GM23338 (cell line): ENCODE data around the gene THUMPD3. TPM values are rescaled to one million over a fixed set of nuclear protein-coding genes. Genes with fewer than 3 reads are reported as not detected.

Experiments
- ATAC-seq: fragments of 200-7000 bp; cut with Tn5 transposase; 3 replicates; pipeline ENCODE4 v1.9.1; 2020
- DNase-seq: peaks from one replicate; pipeline ENCODE4 v3.0.0-alpha.2; 2015; ENCODE audit warnings: low spot score
- H2AFZ ChIP-seq: fragments of 200-600 bp; sonication (generic); 2 replicates; pipeline ENCODE4 v1.8.0; 2016; ENCODE audit warnings: antibody characterized with exemption, mild to moderate bottlenecking, moderate library complexity
- H3F3A ChIP-seq: fragments of 200-600 bp; sonication (generic); replicated peaks from 2 replicates; pipeline ENCODE4 v1.8.0; 2017; ENCODE audit warnings: antibody characterized with exemption, mixed run types, low read depth
- H3K27ac ChIP-seq: fragments of 200-600 bp; sonication (generic); 2 replicates; pipeline ENCODE4 v1.6.1; 2016; ENCODE audit warnings: low read depth
- H3K27me3 ChIP-seq: fragments of 200-600 bp; sonication (generic); 2 replicates; pipeline ENCODE4 v1.8.0; 2016; ENCODE audit warnings: mild to moderate bottlenecking, mixed run types, moderate library complexity; ENCODE audit not compliant: insufficient read depth
- H3K36me3 ChIP-seq: fragments of 200-600 bp; sonication (generic); 2 replicates; pipeline ENCODE4 v1.8.0; 2016; ENCODE audit warnings: mild to moderate bottlenecking; ENCODE audit not compliant: insufficient read depth
- H3K4me1 ChIP-seq: fragments of 200-600 bp; sonication (generic); 2 replicates; pipeline ENCODE4 v1.8.0; 2016; ENCODE audit warnings: mild to moderate bottlenecking, moderate library complexity; ENCODE audit not compliant: insufficient read depth
- H3K4me2 ChIP-seq: fragments of 200-600 bp; sonication (generic); 2 replicates; pipeline ENCODE4 v1.7.1; 2017; ENCODE audit warnings: mixed run types
- H3K4me3 ChIP-seq: fragments of 200-600 bp; sonication (generic); 2 replicates; pipeline ENCODE4 v1.6.1; 2016; ENCODE audit warnings: mixed run types
- H3K79me2 ChIP-seq: fragments of 200-600 bp; sonication (generic); replicated peaks from 2 replicates; pipeline ENCODE4 v1.8.0; 2017; ENCODE audit warnings: mild to moderate bottlenecking; ENCODE audit not compliant: insufficient read depth
- H3K9me2 ChIP-seq: fragments of 200-600 bp; sonication (generic); 2 replicates; pipeline ENCODE4 v1.8.0; 2017; ENCODE audit not compliant: insufficient read depth
- H4K20me1 ChIP-seq: fragments of 200-600 bp; sonication (generic); replicated peaks from 2 replicates; pipeline ENCODE4 v1.8.0; 2017; ENCODE audit warnings: mild to moderate bottlenecking; ENCODE audit not compliant: insufficient read depth
- H3K27ac Mint-ChIP-seq: 2 replicates; pipeline ENCODE4 v1.8.0; 2020; ENCODE audit warnings: inconsistent platforms, mild to moderate bottlenecking, moderate library complexity, mixed read lengths
- H3K27me3 Mint-ChIP-seq: 3 replicates; pipeline ENCODE4 v1.8.0; 2022; ENCODE audit warnings: low read depth, mild to moderate bottlenecking, moderate library complexity, mixed read lengths, inconsistent platforms; ENCODE audit not compliant: insufficient read depth, poor library complexity
- H3K36me3 Mint-ChIP-seq: 3 replicates; pipeline ENCODE4 v1.8.0; 2021; ENCODE audit warnings: low read depth, mild to moderate bottlenecking, inconsistent platforms, moderate library complexity, mixed read lengths
- H3K4me1 Mint-ChIP-seq: 3 replicates; pipeline ENCODE4 v1.8.0; 2020; ENCODE audit warnings: mild to moderate bottlenecking, inconsistent platforms, mixed read lengths
- H3K4me3 Mint-ChIP-seq: 3 replicates; pipeline ENCODE4 v1.8.0; 2021; ENCODE audit warnings: moderate library complexity, mild to moderate bottlenecking, inconsistent platforms, mixed read lengths
- H3K9me3 Mint-ChIP-seq: 3 replicates; pipeline ENCODE4 v1.8.0; 2020; ENCODE audit warnings: moderate library complexity, mild to moderate bottlenecking, inconsistent platforms, mixed read lengths
- CREB1 ChIP-seq: fragments of 250-450 bp; sonication (Bioruptor Pico); IDR thresholded peaks from 2 replicates; pipeline ENCODE4 v1.5.0; 2020; ENCODE audit warnings: low read depth, mild to moderate bottlenecking, moderate library complexity
- EZH2 ChIP-seq: fragments of 200-600 bp; sonication (generic); IDR thresholded peaks from one replicate; pipeline ENCODE4 v1.8.0; 2017; ENCODE audit warnings: antibody characterized with exemption, mild to moderate bottlenecking, low read depth; ENCODE audit not compliant: unreplicated experiment
- EZH2phosphoT487 ChIP-seq: fragments of 200-600 bp; sonication (generic); IDR thresholded peaks from one replicate; pipeline ENCODE4 v1.8.1; 2018; ENCODE audit warnings: antibody characterized with exemption; ENCODE audit not compliant: unreplicated experiment
- JUNB ChIP-seq: IDR thresholded peaks from one replicate; pipeline ENCODE4 v1.6.1; 2016; ENCODE audit warnings: antibody characterized with exemption; ENCODE audit not compliant: unreplicated experiment
- NANOG ChIP-seq: IDR thresholded peaks from 2 replicates; pipeline ENCODE4 v1.6.1; 2016; ENCODE audit warnings: antibody characterized with exemption, borderline replicate concordance
- POLR2AphosphoS5 ChIP-seq: IDR thresholded peaks from 2 replicates; pipeline ENCODE4 v1.6.1; 2016; ENCODE audit warnings: antibody characterized with exemption, low read depth
- STAT1 ChIP-seq: IDR thresholded peaks from one replicate; pipeline ENCODE4 v1.6.1; 2016; ENCODE audit warnings: antibody characterized with exemption; ENCODE audit not compliant: unreplicated experiment
- ZNF114 ChIP-seq: fragments of 250-450 bp; sonication (Bioruptor Pico); IDR thresholded peaks from 2 replicates; pipeline ENCODE4 v1.5.0; 2020; ENCODE audit warnings: mild to moderate bottlenecking, moderate library complexity
- ZNF331 ChIP-seq: fragments of 250-450 bp; sonication (Bioruptor Pico); IDR thresholded peaks from 2 replicates; pipeline ENCODE4 v1.5.0; 2020; ENCODE audit warnings: low read depth, mild to moderate bottlenecking, moderate library complexity
- polyA plus RNA-seq: library from polyadenylated mRNA; unstranded; fragments of >200 nt; fragmentation: Nextera tagmentation; extraction: Ambion mirVana; gene quantifications from 2 replicates; pipeline ENCODE4 v1.2.1, GENCODE V29; 2016
- total RNA-seq: library from RNA; depleted of rRNA; stranded (reverse); fragments of >200 nt; shearing (Covaris generic); gene quantifications from 2 replicates; pipeline ENCODE4 v1.2.3, GENCODE V29; 2014
- TF ChIP-seq, protein P1 (sequence below): fragments of 250-450 bp; sonication (Bioruptor Pico); IDR thresholded peaks from 2 replicates; pipeline ENCODE4 v1.5.0; 2020; ENCODE audit warnings: mild to moderate bottlenecking, moderate library complexity
- TF ChIP-seq, protein P2 (sequence below), 2 experiments: fragments of 200-600 bp in 1 of 2; sonication (generic) in 1 of 2; conservative IDR thresholded peaks; 2 replicates each; pipeline versions ENCODE4 v1.5.1 to v1.6.1; 2016 to 2017; ENCODE audit warnings: antibody characterized with exemption in 2 of 2, low read depth in 2 of 2, mild to moderate bottlenecking in 2 of 2, moderate library complexity in 1 of 2
- TF ChIP-seq, protein P3 (sequence below): IDR thresholded peaks from 2 replicates; pipeline ENCODE4 v1.6.1; 2016; ENCODE audit warnings: antibody characterized with exemption
- TF ChIP-seq, protein P4 (sequence below): IDR thresholded peaks from one replicate; pipeline ENCODE4 v1.6.1; 2018; ENCODE audit warnings: antibody characterized with exemption; ENCODE audit not compliant: unreplicated experiment

THUMPD3 gene
- total and polyA plus RNA-seq, 2 experiments from 2014 or later: 30.1 to 54.1 TPM

DNA sequence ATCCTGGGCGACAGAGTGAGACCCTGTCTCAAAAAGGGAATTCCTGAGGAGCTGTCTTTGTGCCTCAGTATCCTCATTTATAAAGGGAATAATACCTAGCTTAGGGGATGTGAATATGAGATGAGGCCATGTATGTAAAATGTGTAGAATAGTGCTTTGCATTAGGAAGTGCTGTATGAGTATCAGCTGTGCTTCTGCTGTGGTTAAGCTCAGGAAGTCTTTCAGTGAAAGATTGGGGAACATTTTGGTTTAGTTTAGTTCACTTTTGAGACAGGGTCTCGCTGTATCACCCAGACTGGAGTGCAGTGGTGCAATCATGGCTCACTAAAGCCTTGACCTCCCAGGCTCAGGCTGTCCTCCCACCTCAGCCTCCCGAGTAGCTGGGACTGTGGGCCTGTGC, 10.6 kb downstream of the THUMPD3 start:
- Histone ChIP-seq H3K9me2 (no peaks in the 10 kb centered on the region), H3K27me3 (no peaks in the 10 kb centered on the region), H3K27ac (no peak overlapping the region), H3K79me2 (peaks cover 9% of the 10 kb centered on the region; the same call in 1 of the 2 replicates), H4K20me1 (peaks cover 12% of the 10 kb centered on the region), H3F3A (0 out of 2 replicates have a peak, but pooled peaks cover 3% of the 10 kb centered on the region), H3K36me3 (peaks cover 61% of the 10 kb centered on the region), H2AFZ (no peak overlapping the region), H3K4me3 (no peak overlapping the region), H3K4me2 (no peak overlapping the region), H3K4me1 (no peaks in the 10 kb centered on the region)
- TF ChIP-seq POLR2AphosphoS5: no peak
- no peak for TF ChIP-seq CREB1 (CRISPR knock-in tag)
- TF ChIP-seq EZH2: no peak
- TF ChIP-seq, protein P1, sequence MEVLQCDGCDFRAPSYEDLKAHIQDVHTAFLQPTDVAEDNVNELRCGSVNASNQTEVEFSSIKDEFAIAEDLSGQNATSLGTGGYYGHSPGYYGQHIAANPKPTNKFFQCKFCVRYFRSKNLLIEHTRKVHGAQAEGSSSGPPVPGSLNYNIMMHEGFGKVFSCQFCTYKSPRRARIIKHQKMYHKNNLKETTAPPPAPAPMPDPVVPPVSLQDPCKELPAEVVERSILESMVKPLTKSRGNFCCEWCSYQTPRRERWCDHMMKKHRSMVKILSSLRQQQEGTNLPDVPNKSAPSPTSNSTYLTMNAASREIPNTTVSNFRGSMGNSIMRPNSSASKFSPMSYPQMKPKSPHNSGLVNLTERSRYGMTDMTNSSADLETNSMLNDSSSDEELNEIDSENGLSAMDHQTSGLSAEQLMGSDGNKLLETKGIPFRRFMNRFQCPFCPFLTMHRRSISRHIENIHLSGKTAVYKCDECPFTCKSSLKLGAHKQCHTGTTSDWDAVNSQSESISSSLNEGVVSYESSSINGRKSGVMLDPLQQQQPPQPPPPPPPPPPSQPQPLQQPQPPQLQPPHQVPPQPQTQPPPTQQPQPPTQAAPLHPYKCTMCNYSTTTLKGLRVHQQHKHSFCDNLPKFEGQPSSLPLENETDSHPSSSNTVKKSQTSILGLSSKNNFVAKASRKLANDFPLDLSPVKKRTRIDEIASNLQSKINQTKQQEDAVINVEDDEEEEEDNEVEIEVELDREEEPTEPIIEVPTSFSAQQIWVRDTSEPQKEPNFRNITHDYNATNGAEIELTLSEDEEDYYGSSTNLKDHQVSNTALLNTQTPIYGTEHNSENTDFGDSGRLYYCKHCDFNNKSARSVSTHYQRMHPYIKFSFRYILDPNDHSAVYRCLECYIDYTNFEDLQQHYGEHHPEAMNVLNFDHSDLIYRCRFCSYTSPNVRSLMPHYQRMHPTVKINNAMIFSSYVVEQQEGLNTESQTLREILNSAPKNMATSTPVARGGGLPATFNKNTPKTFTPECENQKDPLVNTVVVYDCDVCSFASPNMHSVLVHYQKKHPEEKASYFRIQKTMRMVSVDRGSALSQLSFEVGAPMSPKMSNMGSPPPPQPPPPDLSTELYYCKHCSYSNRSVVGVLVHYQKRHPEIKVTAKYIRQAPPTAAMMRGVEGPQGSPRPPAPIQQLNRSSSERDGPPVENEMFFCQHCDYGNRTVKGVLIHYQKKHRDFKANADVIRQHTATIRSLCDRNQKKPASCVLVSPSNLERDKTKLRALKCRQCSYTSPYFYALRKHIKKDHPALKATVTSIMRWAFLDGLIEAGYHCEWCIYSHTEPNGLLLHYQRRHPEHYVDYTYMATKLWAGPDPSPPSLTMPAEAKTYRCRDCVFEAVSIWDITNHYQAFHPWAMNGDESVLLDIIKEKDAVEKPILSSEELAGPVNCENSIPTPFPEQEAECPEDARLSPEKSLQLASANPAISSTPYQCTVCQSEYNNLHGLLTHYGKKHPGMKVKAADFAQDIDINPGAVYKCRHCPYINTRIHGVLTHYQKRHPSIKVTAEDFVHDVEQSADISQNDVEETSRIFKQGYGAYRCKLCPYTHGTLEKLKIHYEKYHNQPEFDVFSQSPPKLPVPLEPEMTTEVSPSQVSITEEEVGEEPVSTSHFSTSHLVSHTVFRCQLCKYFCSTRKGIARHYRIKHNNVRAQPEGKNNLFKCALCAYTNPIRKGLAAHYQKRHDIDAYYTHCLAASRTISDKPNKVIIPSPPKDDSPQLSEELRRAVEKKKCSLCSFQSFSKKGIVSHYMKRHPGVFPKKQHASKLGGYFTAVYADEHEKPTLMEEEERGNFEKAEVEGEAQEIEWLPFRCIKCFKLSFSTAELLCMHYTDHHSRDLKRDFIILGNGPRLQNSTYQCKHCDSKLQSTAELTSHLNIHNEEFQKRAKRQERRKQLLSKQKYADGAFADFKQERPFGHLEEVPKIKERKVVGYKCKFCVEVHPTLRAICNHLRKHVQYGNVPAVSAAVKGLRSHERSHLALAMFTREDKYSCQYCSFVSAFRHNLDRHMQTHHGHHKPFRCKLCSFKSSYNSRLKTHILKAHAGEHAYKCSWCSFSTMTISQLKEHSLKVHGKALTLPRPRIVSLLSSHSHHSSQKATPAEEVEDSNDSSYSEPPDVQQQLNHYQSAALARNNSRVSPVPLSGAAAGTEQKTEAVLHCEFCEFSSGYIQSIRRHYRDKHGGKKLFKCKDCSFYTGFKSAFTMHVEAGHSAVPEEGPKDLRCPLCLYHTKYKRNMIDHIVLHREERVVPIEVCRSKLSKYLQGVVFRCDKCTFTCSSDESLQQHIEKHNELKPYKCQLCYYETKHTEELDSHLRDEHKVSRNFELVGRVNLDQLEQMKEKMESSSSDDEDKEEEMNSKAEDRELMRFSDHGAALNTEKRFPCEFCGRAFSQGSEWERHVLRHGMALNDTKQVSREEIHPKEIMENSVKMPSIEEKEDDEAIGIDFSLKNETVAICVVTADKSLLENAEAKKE (CRISPR knock-in tag): no peak
- TF ChIP-seq, protein P2, sequence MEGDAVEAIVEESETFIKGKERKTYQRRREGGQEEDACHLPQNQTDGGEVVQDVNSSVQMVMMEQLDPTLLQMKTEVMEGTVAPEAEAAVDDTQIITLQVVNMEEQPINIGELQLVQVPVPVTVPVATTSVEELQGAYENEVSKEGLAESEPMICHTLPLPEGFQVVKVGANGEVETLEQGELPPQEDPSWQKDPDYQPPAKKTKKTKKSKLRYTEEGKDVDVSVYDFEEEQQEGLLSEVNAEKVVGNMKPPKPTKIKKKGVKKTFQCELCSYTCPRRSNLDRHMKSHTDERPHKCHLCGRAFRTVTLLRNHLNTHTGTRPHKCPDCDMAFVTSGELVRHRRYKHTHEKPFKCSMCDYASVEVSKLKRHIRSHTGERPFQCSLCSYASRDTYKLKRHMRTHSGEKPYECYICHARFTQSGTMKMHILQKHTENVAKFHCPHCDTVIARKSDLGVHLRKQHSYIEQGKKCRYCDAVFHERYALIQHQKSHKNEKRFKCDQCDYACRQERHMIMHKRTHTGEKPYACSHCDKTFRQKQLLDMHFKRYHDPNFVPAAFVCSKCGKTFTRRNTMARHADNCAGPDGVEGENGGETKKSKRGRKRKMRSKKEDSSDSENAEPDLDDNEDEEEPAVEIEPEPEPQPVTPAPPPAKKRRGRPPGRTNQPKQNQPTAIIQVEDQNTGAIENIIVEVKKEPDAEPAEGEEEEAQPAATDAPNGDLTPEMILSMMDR (conservative IDR thresholded peaks at IDR 0.05; ENCODE audit: low read depth in 2 of 2): no peak
- TF ChIP-seq ZNF114: no peak
- TF ChIP-seq ZNF331 (CRISPR knock-in tag): no peak
- TF ChIP-seq, protein P3, sequence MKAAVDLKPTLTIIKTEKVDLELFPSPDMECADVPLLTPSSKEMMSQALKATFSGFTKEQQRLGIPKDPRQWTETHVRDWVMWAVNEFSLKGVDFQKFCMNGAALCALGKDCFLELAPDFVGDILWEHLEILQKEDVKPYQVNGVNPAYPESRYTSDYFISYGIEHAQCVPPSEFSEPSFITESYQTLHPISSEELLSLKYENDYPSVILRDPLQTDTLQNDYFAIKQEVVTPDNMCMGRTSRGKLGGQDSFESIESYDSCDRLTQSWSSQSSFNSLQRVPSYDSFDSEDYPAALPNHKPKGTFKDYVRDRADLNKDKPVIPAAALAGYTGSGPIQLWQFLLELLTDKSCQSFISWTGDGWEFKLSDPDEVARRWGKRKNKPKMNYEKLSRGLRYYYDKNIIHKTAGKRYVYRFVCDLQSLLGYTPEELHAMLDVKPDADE: no peak
- TF ChIP-seq JUNB: no peak
- no peak for TF ChIP-seq STAT1
- TF ChIP-seq EZH2phosphoT487: no peak
- TF ChIP-seq, protein P4, sequence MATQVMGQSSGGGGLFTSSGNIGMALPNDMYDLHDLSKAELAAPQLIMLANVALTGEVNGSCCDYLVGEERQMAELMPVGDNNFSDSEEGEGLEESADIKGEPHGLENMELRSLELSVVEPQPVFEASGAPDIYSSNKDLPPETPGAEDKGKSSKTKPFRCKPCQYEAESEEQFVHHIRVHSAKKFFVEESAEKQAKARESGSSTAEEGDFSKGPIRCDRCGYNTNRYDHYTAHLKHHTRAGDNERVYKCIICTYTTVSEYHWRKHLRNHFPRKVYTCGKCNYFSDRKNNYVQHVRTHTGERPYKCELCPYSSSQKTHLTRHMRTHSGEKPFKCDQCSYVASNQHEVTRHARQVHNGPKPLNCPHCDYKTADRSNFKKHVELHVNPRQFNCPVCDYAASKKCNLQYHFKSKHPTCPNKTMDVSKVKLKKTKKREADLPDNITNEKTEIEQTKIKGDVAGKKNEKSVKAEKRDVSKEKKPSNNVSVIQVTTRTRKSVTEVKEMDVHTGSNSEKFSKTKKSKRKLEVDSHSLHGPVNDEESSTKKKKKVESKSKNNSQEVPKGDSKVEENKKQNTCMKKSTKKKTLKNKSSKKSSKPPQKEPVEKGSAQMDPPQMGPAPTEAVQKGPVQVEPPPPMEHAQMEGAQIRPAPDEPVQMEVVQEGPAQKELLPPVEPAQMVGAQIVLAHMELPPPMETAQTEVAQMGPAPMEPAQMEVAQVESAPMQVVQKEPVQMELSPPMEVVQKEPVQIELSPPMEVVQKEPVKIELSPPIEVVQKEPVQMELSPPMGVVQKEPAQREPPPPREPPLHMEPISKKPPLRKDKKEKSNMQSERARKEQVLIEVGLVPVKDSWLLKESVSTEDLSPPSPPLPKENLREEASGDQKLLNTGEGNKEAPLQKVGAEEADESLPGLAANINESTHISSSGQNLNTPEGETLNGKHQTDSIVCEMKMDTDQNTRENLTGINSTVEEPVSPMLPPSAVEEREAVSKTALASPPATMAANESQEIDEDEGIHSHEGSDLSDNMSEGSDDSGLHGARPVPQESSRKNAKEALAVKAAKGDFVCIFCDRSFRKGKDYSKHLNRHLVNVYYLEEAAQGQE: no peak
- no peak for TF ChIP-seq NANOG
- no peaks in the 10 kb centered on the region for H3K4me1 Mint-ChIP-seq
- DNase-seq (no peak), ATAC-seq (no peak)
- peaks cover 79% of the 10 kb centered on the region for H3K36me3 Mint-ChIP-seq
- H3K4me3 Mint-ChIP-seq: no peak overlapping the region
- no peaks in the 10 kb centered on the region for H3K9me3 Mint-ChIP-seq
- H3K27me3 Mint-ChIP-seq: peaks cover 5% of the 10 kb centered on the region
- no peak overlapping the region for H3K27ac Mint-ChIP-seq
